ENCODE data around the gene GPATCH2L.

The GPATCH2L gene

DNA sequence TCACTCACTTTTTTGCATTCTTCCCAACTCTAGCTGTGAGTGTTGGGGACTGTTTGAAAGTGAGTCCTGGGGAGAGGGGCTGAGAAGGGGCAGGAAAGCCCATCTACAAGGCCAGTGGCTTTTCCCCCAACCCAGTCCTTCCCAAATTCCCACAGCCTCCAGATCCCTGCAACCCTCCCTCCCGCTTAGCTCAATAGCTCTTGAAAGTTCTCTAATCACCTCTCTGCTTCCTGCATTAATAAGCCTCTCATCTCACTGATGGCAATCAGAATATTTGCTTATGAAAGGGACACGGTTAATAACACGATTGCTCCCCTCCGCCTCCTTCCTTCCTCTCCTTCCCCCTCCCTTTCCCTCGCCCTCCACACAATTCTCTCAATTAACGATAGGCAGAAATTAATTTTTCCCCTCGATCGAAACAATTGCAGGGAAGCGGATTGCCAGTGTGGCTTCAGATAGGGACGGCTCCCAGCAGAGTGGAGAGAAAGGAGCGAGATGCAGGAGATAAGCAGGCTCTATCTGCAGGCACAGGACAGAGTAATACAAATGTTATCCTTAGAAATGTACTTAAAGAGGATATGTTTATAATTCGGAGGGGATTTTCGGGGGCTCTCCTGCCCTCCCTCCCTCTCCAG, 15.1 kb upstream of the GPATCH2L start:
- DNase-seq: no peak

DNA sequence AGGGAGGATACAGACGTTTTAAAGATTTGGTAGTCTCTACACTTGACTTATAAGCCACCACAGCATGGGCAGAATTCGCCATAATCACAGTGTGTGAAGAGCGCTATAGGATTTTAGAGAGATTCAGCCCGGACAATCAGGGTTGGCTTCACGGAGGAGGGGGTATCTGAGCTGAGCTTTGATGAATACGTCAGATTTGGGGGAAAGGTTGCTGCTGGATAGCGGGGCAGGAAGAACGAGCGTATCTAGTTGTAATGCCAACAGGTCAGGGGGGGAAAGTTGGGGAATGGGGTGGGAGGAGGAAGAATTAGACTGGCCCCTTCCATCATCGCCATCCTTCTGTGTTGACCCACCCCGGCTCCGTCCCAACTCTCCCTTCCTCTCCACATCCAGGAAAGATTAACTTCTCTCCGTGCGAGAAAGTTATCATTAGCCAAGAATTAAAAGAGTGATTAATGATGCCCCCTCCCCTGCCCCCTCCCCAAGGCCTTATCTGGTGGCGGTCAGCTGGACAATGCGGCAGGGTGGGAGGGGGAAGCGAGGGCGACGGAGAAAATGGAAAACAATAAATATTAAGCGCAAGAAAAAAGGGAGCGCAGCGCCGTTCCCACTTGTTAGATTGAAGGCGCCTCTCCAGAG, 13.5 kb upstream of the GPATCH2L start:
- DNase-seq: no peak

DNA sequence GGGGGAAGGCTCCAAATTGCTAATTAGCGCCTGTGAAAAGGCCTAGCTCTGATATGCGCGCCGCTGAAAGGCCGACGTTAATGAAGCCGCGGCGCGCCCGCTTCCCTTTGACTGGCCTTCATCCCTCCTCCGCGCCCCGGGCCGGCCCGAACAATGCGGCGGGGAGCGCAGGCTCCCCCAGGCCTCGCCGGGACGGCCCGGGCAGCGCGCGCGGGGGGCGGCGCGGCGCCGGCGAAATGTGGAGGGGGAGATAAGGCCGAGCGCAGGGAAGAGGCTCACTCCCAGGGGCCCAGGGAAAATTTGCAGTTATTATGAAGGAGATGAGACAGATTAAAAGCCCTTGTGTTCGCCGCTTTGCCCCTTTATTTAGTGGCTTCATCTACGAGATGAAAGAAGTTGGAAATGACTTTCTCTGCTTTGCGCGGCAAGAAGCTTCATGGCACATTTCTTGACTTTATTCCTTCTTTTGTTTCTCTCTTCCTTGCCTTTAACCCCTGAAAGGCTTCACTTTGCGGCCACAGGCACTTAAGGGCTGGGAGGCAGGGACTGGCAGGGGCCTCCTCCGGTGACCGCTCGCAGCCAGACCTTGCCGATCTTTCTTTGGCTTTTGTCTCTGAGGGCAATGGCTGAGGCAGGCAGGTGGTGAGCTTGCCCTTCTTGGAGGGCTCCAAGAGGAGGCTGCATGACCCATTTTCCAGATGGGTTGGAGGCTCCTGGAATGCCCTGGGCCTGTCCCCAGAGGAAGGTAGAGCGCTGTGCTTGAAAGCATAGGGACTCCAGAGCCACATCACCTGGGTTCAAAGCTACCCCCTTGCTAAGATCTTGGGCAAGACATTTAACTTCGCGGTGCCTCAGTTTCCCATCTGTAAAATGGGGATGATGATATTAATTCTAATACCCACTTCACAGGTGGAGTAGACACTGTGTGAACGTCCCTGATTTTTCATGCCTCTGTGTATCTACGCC, 12.7 kb upstream of the GPATCH2L start:
- DNase-seq: no peak

DNA sequence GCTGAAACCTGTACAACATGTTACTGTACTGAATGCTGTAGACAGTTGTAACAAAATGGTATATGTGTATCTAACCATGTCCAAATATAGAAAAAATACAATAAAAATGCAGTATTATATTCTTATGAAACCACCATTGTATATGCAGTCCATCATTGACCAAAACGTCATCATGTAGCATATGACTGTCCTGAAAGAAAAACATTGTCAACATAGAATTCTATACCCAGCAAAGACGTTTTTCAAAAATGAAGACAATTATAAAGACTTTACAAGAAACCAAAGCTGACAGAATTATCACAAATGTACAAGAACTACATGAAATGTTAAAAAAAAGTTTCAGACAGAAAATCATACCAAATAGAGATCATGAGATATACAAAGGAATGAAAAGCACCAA, 8.1 kb upstream of the GPATCH2L start:
- DNase-seq: no peak

DNA sequence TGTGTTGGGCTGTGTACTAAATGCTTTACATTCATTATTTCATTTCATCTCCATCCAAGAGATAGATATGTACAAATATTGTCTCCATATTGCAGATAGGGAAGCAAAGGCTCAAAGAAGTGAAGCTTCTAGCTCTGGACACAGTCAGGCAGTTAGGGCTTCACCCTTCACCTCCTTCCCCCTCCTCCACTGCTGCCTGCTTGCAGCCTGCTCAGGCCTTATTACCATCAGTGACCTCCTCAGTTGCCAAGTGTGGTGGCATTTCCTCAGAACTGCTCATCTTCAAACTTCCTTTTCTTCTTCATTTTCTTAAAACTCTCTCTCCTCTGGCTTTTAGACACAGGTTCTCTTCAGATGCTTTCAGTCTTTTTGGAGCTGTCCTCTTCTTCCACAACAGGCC, 4.7 kb upstream of the GPATCH2L start:
- no peak for DNase-seq

DNA sequence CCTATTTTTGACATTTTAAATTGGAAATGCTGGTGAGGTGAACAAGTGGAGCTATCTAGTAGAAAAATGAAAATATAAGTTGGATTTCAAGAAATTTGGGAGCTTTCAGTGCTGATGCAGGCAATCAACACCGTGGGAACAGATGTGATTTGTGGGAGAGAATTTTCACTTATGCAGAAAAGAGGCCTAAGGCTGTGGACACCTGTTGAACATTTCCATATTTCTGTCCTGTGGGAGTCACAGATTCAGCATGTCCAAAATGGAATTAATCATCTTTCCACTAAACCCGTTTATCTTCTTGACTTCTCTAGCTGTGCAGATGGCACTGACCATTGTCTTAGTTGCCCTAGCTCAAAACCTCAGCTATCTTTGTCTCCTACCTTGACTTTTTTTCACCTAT, 2.5 kb upstream of the GPATCH2L start:
- DNase-seq: no peak

DNA sequence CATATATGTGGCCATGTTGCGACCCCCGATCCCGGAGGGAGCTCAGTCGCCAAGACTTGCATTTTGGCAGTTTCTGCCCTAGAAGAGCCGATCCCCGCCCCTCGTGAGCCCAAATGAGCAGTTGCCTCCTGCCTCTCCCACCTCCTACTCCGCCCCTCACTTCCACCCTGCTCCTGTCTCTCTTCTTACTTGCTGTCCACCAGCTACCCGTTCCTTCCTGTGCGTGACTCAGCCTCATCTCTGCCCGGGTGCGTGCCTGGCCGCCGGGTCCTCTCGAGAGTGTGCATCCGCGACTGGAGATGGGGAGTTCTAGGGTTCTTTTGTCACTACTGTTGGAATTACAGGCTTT, 585 bp downstream of the GPATCH2L start:
- DNase-seq: peak; percentile 63

DNA sequence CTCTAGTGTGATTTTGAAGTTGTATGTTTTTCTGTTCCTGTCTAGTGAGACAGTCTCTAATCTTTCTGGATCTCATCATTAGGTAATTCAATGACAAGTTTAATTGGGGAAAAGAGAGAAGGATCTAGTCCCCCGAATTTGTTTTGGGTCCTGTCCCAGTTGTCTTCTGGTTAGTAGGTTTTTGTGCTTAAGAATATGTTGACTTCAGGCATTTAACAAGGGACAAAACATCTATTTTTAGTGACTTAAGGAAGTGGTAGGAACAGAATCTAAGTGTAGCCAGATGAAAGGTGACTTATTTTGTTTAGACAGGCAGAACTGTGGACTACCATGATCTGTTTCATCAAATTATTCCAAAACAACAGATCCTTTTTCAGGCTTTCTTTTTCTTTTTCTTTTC, 2.2 kb downstream of the GPATCH2L start:
- DNase-seq: no peak

DNA sequence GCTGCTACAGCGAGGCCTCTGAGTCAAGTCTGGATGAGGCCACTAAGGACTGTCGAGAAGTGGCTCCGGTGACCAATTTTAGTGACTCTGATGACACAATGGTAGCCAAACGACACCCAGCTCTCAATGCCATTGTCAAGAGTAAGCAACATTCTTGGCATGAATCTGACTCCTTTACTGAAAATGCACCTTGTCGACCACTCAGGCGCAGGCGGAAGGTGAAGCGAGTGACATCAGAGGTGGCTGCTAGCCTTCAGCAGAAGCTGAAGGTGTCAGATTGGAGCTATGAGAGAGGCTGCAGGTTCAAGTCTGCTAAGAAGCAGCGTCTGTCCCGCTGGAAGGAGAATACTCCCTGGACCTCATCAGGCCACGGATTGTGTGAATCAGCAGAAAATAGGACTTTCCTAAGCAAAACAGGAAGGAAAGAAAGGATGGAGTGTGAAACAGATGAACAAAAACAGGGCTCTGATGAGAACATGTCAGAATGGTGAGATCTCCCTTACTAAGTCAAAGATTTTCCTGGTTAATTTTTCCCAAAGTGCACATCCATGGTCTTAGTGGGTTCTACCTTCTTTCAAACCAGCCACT, 2.9 kb downstream of the GPATCH2L start:
- no peak for DNase-seq

DNA sequence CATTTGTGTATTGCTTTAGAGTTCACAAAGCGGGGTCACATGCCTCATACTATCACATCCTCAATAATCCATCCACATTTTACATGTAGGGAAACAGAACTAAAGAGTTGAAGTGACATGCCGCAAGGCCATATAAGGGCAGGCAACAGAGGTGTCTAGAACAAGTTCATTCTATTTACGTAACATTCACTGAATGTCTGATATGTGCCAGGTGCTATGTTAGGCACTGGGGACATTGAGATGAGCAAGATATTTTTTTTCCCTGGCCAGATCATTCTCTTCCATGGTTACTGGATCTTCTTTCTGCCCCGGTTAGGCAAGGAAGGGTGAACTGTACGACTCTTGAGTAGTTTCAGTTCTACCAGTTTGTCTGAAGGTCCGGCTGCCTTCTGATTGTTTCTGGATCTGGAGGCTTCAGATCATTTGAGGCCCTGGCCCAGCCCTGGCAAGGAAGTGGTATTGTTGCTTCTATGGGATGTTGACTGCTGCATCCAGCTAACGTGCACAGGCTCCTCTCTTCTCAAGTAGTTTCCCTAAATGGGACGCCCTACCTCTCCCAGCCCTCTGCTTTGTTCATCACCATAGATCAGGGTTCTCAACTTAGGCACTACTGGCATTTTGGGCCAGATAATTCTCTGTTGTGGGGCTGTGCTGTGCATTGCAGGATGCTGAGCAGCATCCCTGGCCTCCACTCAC, 12.1 kb downstream of the GPATCH2L start:
- DNase-seq: no peak

DNA sequence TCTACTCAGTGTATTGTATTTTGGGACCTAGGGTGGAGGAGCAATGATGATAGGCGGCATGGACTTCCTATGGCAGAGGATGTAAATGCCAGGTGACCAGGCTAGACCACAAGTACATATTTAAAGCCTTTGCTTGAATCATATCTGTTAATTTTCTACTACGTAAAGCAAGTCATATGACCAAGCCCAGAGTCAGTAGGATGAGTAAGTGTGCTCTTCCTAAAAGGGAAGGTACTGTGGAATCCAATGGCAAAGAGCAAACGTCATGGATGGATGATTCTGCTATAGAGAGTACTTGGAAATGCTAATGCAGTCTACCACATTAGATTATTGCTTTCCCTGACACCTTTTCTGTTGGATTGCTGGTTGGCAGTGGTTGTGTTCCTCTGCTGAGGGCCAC, 16.8 kb downstream of the GPATCH2L start:
- no peak for DNase-seq

DNA sequence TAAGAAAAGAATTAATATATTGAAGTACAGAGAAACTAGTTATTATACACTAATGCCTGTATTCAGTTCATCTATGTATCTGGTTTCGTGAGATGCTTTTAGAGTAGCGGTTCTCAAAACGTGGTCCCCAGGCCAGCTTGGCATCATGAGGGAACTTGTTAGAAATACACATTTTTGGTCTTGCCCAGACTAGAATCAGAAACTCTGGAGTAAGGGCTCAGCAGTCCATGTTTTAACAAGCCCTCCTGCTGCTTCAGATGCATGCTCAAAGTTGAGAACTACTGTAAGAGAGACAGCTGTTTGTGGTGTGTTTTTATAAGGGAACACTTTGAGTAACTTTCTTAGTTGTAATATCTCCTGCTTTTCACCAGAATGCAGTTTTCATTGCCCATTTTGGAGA, 18.1 kb downstream of the GPATCH2L start:
- DNase-seq: no peak

DNA sequence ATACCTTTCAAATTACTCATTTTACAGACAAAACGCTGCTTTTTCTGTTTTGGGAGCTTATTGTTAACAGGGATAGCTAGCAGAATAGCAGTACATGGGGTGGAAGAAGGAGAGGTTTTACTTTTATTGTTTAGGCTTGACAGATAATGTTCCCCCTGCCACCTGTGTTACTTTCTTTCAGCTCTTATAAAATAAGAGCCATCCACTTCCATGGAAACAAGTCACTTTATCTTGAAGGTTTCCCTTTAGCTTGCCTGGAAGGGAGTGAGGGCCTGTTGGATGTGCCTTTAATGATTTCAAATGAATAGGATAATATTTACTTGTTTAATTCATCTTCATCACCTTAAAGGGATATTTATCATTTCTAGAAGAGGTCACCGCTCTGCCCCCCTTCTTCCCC, 23.3 kb downstream of the GPATCH2L start:
- no peak for DNase-seq

DNA sequence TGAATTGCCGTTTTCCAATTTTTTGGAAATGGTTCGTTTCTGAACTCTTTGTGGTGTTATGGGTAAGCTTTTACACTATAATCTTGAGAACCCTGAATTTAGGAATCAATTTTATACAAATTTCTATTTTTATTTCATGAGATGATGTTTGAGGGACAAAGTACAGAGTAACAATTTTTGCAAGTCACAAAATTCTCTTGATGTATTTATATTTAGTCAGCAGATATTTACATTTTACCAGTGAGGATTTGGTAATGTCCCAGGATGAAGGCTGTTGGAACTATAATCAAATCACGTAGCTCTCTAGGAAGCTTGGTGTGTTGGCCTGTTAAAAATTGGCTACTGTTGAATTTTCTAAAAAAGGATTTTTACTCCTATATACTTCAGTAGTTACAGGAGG, 24.2 kb downstream of the GPATCH2L start:
- no peak for DNase-seq

DNA sequence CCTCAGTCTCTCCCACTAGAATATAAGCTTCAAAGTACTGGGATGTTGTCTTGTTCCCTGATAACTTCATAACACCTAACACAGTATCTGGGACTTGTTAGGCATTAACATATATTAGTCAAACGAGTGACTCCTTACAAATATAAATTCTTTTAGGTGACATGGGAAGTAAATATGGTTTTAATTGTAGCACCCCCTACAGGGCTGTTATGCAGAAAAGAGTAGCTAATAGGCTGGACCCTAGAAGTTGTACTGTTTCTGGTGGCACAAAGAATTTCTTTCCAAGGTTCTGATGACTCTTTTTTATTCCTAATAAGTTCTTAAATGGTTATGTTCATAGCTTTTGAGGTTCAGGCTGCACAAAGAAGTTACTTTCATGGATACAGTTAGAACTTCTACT, 29.8 kb downstream of the GPATCH2L start:
- no peak for DNase-seq

DNA sequence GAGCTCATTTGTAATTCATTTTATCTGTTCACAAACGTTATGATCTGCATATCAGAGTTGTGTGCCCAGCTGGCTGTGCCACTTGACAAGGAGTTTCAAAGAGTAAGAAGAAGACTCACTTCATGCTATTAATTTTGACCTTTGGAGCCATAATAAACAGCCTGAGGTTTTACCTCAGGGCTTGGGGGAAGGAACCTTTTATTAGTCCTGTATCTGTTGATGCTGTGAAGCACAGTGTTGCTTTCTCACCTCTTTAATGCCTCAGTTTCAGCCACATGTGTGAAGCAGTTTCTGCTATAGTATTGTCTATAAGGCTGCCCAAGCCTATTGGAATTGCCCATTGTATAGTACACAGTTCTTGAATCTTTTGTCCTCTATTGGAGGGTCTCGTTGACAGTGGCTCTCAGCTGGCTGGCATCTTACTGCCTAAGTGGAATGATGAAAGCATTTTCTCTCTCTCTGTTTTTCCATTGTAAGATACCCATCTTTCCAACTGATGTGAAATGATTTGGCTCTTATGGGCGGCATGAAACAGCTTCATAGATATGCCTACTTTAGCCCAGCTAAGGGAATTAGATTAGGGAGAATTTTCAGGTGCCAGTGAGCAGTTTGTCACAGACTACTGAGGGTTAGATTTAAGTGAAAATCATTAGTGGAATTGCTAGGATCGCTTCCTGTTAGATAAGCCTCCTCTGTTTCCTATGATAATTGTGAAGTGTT, 34.7 kb downstream of the GPATCH2L start:
- DNase-seq: no peak

DNA sequence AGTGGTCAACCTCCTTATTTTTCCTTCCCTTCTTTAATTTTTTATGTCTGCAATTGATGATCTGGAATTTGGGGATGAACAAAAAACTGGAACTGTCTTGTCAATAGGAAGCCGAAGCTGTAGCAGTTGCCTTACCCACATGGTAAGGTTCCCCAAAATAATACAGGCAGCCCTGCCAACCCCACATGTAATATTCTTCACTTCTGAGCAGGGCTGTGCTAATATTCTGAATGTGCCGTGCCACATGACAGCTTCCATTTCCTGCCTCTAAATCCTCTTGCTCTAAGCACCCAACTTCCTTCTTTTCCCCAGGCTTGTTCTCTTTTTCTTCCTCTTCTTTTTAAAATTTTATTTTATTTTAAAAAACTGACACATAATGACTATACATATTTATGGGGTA, 39.6 kb downstream of the GPATCH2L start:
- no peak for DNase-seq

DNA sequence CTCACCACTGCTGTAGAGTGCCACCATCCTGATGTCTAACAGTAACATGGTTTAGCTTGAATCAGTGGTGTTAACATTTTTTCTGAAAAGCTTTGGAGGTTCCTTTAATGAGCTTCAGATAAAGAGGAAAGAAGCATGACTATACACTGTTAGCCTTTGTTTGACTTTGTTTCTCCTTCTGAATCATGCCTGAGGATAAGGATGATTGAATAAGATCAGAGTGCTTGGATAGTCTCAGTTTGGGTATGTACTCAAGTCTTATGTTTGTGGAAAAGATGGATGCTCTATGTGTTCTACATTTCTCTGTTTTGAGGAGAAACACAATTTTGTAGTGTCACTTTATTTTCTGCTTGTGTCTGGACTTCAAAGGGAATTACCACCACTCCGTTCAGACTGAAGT, 42.0 kb downstream of the GPATCH2L start:
- DNase-seq: no peak

DNA sequence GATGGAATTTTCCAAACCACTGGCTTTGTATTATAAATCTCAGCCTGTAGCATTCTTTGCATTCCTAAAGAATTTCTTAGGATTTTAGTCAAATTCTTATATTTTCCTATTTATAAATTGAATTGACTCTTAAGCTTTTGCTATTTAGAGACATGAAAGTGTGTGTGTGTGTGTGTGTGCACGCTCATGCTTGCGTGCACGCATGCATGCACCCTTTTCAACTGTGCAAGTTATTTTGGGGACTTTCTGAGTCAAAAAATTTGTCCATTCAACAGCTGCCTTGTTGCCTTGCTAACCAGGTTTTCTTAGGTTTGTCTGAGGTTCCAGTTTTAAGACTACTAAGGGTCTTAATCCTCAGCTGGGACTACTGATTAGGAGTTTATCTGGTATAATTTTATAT, 42.6 kb downstream of the GPATCH2L start:
- no peak for DNase-seq

DNA sequence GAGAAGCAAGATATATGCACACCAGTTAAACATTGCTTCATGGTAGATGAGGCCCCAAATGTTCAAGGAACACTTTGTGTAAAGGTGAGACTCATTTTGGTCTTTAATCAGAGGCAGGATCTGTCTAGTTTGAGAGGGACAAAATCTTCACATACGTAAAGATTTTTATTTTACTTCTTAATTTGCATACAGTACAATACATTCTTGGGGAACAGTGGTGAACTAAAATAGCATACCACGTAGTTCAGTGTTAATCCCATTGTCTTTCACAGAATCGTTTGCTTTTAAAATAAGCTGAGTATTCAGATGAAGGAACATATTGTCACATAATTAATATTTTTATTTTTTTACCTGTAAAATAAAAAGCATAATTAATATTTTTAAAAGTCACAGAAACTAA, 43.3 kb downstream of the GPATCH2L start:
- DNase-seq: no peak

DNA sequence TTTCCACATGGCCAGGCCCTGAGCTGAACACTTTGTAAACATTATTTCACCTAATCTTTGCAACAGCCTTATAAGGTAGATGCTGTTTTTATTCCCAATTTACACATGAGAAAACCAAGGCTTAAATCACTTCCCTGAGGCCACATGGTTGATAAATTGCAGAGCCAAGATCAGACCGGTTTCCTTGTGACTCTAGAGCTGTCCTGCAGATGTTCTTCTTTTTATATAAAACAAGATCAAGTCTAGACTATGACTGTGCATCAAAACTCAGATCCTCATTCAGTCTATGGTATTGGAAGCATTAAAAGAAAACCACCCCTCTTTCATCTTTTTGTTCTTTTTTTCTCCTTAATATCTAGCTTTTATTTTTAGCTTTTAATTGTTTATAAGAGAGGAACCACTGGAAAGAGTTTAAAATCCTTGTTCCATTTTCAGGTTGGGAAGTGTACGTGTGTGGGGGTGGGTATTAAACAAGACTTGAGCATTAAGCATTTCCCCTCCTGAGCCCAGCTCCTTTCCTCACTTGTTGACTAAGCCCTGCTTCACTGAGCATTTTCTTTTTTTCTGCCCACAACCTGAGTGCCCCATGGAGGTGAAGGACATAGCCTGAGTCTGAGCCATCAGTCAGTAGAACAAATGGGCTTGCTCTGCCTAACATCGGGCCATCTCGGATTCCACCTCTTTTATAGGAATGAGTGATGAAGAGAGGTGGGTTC, 45.4 kb downstream of the GPATCH2L start:
- no peak for DNase-seq

DNA sequence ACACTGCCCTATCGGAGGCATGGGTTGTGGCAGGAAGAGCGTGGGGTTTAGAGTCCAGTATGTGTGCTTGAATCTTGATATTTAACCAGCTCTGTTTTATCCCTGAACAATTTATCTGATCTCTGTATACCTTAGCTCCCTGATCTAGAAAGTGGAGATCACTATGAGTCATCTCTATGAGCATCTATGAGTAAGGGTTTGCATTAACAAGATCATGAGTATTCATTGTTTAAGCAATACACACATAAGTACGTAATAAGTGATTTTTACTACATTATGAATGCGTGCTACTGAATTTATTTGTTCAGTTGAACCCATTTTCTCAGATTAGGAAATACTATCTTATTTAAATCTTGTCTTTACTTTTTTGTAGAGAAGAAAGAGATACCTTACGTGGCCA, 49.4 kb downstream of the GPATCH2L start:
- DNase-seq: no peak

Measured in T1000 (cell line).